Measurements from ENCODE around the gene ZSWIM3.

ZSWIM3 gene

GRCh38 chr20:45890077-45890984, 32.9 kb downstream of the ZSWIM3 start:
- peak overlapping the region; percentile 65 for H3K4me3 ChIP-seq (ENCODE audit: control insufficient read depth, low read depth, low read length)
- DNase-seq (ENCODE audit: low read depth): no peak
- TF ChIP-seq, protein P1, sequence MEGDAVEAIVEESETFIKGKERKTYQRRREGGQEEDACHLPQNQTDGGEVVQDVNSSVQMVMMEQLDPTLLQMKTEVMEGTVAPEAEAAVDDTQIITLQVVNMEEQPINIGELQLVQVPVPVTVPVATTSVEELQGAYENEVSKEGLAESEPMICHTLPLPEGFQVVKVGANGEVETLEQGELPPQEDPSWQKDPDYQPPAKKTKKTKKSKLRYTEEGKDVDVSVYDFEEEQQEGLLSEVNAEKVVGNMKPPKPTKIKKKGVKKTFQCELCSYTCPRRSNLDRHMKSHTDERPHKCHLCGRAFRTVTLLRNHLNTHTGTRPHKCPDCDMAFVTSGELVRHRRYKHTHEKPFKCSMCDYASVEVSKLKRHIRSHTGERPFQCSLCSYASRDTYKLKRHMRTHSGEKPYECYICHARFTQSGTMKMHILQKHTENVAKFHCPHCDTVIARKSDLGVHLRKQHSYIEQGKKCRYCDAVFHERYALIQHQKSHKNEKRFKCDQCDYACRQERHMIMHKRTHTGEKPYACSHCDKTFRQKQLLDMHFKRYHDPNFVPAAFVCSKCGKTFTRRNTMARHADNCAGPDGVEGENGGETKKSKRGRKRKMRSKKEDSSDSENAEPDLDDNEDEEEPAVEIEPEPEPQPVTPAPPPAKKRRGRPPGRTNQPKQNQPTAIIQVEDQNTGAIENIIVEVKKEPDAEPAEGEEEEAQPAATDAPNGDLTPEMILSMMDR (IDR thresholded peaks at IDR 0.05; ENCODE audit: control insufficient read depth, insufficient read depth, low read depth, low read length, missing control alignments): peak; percentile 74

DNA sequence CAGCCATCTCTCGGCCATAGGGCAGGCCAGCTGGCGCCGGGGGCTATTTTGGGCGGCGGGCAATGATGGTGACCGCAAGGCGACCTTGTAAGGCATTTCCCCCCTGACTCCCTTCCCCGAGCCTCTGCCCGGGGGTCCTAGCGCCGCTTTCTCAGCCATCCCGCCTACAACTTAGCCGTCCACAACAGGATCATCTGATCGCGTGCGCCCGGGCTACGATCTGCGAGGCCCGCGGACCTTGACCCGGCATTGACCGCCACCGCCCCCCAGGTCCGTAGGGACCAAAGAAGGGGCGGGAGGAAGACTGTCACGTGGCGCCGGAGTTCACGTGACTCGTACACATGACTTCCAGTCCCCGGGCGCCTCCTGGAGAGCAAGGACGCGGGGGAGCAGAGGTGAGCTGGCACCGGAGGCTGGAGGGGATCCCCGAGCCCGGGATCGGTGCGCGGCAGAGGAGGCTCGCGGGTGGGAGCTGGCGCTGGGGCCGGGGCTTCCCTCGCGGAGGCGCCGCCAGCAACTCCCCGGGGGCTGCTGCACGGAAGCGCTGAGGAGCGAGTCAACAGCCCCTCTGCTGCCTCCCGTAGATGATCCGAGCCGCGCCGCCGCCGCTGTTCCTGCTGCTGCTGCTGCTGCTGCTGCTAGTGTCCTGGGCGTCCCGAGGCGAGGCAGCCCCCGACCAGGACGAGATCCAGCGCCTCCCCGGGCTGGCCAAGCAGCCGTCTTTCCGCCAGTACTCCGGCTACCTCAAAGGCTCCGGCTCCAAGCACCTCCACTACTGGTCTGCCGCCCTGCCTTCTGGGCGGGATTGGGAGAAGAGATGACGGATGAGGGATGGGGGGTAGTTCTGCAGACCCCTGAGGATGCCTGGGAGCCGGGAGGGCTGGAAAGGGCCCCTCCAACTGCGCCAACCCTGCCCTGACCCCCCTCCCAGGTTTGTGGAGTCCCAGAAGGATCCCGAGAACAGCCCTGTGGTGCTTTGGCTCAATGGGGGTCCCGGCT, 33.9 kb downstream of the ZSWIM3 start, which contains the start of the genes CTSA and NEURL2:
CTSA (plus strand) TSS at position 351 of the 999 bp plus-strand sequence; CDS start at position 585, 234 bp downstream.
NEURL2 (minus strand) TSS at position 224 of the 999 bp plus-strand sequence; CDS start at position 7, 217 bp downstream.
- peak; percentile 62 for DNase-seq (ENCODE audit: low read depth)
- TF ChIP-seq, protein P1 (IDR thresholded peaks at IDR 0.05; ENCODE audit: control insufficient read depth, insufficient read depth, low read depth, low read length, missing control alignments): peak; percentile 4
- H3K4me3 ChIP-seq (ENCODE audit: control insufficient read depth, low read depth, low read length): peak within 1 kb of the TSS; percentile 65

DNA sequence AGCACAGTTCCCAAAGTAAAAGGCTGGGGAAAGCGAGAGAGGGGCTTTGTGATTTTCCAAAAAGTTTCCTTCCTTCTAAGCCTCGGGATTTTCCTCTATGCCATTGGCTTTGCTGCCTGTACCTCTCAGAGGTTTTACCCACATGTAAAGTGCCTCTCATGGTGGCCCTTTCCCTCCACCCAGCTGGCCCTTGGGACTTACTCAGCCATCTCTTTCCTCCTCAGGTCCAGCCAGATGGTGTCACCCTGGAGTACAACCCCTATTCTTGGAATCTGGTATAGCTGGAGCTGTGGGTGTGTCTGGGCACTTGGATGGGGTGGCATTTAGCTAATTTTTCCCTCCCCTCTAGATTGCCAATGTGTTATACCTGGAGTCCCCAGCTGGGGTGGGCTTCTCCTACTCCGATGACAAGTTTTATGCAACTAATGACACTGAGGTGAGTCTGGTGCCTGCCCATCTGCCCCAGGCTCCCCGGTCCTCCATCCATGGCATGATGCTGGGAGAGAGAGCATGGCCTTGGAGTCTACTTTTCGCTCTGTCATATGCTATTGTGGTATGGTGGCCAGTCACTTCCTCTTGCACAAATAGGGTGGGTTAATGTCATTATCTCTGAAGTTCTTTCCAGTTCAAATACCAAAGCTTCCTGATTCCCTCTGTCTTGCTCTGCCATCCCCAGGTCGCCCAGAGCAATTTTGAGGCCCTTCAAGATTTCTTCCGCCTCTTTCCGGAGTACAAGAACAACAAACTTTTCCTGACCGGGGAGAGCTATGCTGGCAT, 34.8 kb downstream of the ZSWIM3 start:
- TF ChIP-seq, protein P1 (IDR thresholded peaks at IDR 0.05; ENCODE audit: control insufficient read depth, insufficient read depth, low read depth, low read length, missing control alignments): peak; percentile 34
- peak overlapping the region; percentile 65 for H3K4me3 ChIP-seq (ENCODE audit: control insufficient read depth, low read depth, low read length)
- DNase-seq (ENCODE audit: low read depth): no peak

- H3K4me3 ChIP-seq (ENCODE audit: control insufficient read depth, low read depth, low read length): no peak overlapping the region
- TF ChIP-seq, protein P1 (IDR thresholded peaks at IDR 0.05; ENCODE audit: control insufficient read depth, insufficient read depth, low read depth, low read length, missing control alignments): no peak
Measured at GRCh38 chr20:45892828-45893500, 35.5 kb downstream of the ZSWIM3 start.

GRCh38 chr20:45893831-45894230, 36.4 kb downstream of the ZSWIM3 start:
- H3K4me3 ChIP-seq (ENCODE audit: control insufficient read depth, low read depth, low read length): no peak overlapping the region
- TF ChIP-seq, protein P1 (IDR thresholded peaks at IDR 0.05; ENCODE audit: control insufficient read depth, insufficient read depth, low read depth, low read length, missing control alignments): no peak
- no peak for DNase-seq (ENCODE audit: low read depth)

More at GRCh38 chr20:45892828-45893500, 35.5 kb downstream of the ZSWIM3 start:
- no peak for DNase-seq (ENCODE audit: low read depth)
